Astrocyte (in vitro differentiated cells and primary cell): ENCODE measurements around the gene EMP2.

Source experiments
- CTCF ChIP-seq: IDR thresholded peaks from 2 replicates; pipeline ENCODE4 v1.5.1; 2011; ENCODE audit warnings: low read depth, mild to moderate bottlenecking, inconsistent platforms, low read length, moderate library complexity; ENCODE audit not compliant: insufficient read depth
- EZH2 ChIP-seq: IDR thresholded peaks from 2 replicates; pipeline ENCODE4 v1.6.1; 2012; ENCODE audit warnings: mild to moderate bottlenecking, low read length, inconsistent platforms; ENCODE audit not compliant: insufficient read depth

DNA sequence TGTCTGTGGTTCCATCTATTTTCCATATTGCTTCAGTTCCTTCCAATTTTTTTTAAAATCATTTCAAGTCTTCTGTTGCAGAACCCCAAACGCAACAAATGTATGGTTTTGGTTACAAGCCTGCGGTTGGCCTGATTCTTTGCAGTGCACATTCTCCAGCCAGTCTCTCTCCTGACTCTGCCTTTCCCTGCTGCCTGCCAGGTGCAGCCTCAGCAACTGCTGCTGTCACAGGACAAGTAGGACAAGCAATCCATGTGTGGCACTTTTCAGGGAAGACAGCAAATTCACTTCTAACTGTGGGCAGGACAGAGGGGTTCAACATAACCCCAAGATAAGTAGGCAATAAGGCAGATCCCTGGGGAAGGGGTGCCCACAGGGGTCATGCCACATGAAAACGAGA, 24.2 kb downstream of the EMP2 start:
- TF ChIP-seq CTCF (no peak), EZH2 (no peak)
